Stimulated activated CD4-positive, alpha-beta T cell treated with anti-CD3 and anti-CD28 coated beads, Interleukin-12 subunit alpha, Interleukin-12 subunit beta, amount 100 ng/mL, for 24 hours (primary cell): ENCODE data around the gene NEGR1.
"Not testable (repeated sequence)": the region's sequence is repeated elsewhere in the genome, so short reads cannot be mapped to it uniquely, and the experiment has no call there.

Experiments
- DNase-seq, 2 experiments: peaks; one replicate each; pipeline ENCODE4 v3.0.0-alpha.2; 2020; ENCODE audit warnings: low read depth in 2 of 2

Gene NEGR1

DNA sequence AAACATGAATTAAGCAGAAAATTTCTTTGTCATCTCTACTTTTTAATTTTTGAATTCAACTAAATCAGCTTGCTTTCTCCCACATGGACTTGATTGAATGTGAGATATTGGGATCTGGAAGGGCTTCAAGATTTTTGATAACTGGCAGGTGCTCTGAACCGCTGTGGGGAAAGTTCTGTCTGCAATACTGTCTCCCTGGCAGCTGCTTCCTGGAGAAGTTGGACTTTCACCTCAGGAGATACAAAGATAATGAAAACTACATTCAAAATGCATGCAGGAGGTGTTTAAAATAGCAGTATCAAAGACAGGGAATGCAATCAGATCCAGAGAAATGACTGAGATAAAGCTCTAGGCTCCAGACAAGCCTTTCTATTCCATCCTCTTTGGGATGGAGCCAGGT is 338.3 kb downstream of the NEGR1 start:
- DNase-seq: no peak

GRCh38 chr1:71940261-71940660 is 342.1 kb downstream of the NEGR1 start:
- DNase-seq: no peak

GRCh38 chr1:71930511-71930910 is 351.8 kb downstream of the NEGR1 start:
- no peak for DNase-seq

GRCh38 chr1:71921935-71922559 is 360.3 kb downstream of the NEGR1 start:
- no peak for DNase-seq

GRCh38 chr1:71921204-71921603 is 361.1 kb downstream of the NEGR1 start:
- no peak for DNase-seq

DNA sequence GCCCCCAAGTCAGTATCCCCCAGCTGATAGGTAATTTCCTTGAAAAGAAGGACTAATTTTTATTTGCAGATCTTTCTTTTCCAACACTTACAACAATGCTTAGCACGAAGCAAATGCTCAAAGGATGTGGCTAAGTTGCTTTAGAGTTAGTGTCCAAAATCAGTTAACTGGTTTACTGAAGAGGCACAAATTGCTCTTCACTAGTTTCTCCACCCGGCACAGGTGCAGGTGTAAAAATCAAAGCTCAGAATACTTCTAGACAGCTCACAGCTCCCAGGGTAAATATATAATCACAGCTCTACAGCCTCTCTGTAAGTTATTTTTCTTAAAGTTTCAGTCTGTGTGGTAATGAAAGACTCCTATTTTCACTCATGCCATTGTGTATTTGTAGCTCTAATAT is 361.8 kb downstream of the NEGR1 start:
- DNase-seq: no peak

- no peak for DNase-seq
Measured at GRCh38 chr1:71919811-71920509, 362.4 kb downstream of the NEGR1 start.

- DNase-seq: no peak
Measured at GRCh38 chr1:71918630-71919029, 363.7 kb downstream of the NEGR1 start.

DNA sequence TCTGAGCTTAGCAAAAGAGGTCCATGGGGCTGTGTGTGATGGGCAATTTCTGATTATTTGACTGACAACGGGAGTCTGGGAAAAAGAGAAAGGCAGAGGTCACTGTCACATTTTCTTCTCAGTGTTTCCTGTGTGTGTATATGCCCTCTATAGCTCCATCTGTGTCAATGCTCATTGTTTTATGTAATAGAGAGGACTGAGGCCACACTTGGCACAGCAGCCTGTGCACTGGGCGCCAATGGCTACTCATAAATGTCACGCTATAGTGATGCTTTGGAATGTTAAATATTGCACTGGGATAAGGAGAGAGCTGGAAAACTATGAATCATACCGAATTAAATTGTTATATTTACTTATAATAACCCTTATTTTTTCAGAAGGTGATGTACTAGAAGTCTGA is 365.4 kb downstream of the NEGR1 start:
- no peak for DNase-seq

GRCh38 chr1:71914626-71915025 is 367.7 kb downstream of the NEGR1 start:
- no peak for DNase-seq

DNA sequence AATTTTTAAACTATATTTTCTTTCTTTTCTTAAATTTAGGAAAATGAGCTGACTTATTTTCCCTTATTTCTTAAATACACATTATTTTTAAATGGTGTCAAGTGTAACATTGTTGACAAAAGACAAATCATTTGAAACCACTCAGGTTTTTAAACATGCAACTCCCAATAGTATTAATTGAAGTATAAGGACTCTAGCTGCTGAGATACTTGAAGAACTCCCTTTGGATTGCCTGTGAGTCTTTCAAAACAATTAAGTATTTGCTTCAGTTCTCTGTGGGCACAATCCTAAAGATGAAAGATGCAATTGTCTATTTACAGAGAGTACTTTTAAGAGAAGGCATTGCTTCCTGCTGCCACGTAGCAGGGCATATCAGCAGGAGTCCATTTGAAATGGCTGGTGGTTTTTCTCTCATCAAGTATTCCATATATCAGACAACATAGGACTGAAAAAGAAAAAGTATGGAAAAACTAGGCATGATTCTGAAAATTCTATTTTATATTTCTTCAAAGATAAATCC is 373.4 kb downstream of the NEGR1 start:
- DNase-seq: no peak

GRCh38 chr1:71908303-71908702 is 374.0 kb downstream of the NEGR1 start:
- DNase-seq: no peak

- DNase-seq: no peak
Measured at GRCh38 chr1:71899881-71900280, 382.5 kb downstream of the NEGR1 start.

GRCh38 chr1:71888166-71888565 is 394.2 kb downstream of the NEGR1 start:
- DNase-seq: not testable (repeated sequence)

- no peak for DNase-seq
Measured at GRCh38 chr1:71885171-71885570, 397.2 kb downstream of the NEGR1 start.

DNA sequence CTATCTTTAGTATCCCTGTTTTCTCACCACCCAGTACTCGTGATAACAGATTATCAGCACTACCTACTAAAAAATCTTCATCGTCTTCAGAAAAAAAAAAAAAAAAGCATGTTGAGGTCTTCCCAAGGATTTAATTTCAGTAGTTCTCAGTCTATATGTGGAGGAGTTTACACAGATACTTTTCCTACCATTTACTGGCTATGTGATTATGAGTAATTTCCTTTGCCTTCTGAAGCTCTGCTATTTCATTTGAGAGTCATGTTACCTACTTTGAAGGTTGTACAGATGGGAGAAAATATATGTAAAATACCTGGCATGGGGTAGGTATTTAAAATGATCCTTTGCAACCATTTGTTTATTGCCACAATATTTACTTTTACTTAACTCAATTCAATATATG is 399.7 kb downstream of the NEGR1 start:
- no peak for DNase-seq

DNA sequence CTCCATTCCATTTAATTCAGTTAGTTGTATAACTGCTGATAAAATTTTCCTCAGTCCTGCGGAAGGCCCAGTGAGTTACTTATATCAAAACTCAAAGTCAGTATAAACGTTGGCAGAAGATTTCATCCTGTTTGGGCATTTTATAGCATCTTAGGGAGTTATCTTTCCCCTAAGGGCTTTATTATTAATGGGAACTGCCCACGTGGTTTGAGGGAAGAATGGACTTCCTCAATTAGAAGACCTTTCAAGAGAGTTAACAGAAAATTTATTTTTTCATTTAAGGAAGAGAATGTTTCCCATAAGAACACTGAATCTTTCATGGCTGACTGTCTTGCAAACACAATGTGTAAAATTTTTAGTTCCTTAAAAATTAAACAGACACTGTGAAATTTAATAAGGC is 400.1 kb downstream of the NEGR1 start:
- no peak for DNase-seq

- DNase-seq: no peak
Measured at GRCh38 chr1:71881611-71882010, 400.7 kb downstream of the NEGR1 start.

- DNase-seq: no peak
Measured at GRCh38 chr1:71869326-71869725, 413.0 kb downstream of the NEGR1 start.

- no peak for DNase-seq
Measured at GRCh38 chr1:71862756-71863155, 419.6 kb downstream of the NEGR1 start.

DNA sequence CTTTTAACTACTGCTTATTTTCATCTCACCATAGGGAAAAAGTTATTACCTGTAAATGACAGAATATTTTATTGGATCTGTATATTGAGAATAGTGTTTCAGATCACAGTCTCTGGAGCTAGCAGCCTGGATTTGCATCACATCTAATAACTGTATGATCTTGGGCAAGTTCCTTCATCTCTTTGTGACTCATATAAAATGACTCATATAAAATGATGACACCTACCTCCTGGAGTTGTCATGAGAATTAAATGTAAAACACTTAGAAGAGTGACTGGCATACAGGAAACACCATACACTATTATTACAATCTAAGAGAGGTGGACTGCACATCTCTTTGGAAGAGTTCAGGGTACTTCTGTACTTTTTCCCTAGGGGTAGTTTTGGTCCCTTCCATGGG is 421.3 kb downstream of the NEGR1 start:
- DNase-seq: no peak

DNA sequence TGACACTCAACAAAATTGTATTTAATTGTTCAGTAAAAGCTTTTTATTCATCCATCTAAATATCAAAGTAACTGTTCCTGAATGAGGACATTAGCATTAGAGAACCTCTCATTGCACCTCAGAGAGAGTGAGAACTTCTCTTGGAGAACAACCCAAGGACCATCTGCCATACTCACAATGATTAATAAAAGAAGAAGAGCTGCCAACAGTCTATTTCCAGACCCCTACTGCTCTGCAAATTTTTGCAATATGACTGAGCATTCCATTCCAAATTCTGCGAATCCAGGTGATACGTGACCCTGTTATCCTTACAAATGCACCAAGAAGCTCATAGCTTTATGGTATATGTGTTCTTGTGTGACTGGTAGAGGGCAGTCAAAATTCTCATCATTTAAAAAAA is 422.5 kb downstream of the NEGR1 start:
- DNase-seq: no peak

DNA sequence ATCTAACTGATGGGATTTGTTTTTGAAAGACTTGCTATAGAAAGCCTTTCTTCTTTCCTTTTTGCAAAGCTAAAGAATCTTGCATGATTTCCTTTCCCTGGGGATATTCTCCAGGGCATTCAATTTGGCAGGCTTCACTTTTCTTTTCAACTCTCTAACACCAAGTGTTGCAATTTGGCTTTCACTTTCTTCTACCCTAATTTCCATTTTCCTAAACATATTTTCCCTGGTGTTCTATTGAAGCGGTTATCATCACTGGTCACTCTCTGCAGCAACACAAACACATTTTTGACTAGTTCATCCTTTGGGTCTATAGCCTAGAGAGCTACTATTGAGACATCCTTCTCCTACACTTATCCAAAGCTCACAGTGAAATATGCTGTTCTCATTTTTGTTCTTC is 424.5 kb downstream of the NEGR1 start:
- DNase-seq: no peak

DNA sequence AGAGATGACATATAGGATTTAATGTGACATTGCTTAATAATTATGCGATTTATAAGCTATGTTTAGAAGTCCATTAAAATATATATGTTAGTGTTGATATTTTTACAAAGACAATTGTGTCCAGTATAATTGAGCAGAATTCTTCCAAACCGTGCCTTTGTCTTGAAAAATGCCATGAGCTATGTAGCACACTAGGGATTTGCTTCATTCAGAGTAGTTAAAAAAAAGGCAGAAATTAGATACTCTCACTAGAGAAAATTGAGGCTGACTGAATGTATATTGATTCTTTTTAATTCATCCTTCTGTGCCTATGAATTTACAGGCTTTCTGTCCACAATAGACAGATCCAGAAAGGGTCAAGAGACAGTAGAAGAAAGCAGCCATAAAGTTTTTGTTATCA is 429.0 kb downstream of the NEGR1 start:
- DNase-seq: no peak
